HepG2 (cell line): ENCODE results near the gene NMT2. TPM values are rescaled to one million over a fixed set of nuclear protein-coding genes. Genes with fewer than 3 reads are reported as not detected.

Experiments
- ATAC-seq: fragments of 200-7000 bp; cut with Tn5 transposase; 3 replicates; pipeline ENCODE4 v1.9.1; 2020; ENCODE audit warnings: mild to moderate bottlenecking, moderate library complexity
- BruUV-seq: library from RNA; stranded (reverse); fragments of 400-500 nt; replicated peaks from 2 replicates; lab custom pipeline; 2021; lab: Mats Ljungman, UMichigan
- CTCF ChIA-PET: fragments of 300-600 bp; formaldehyde crosslinking; extraction: SDS; loops from one replicate; lab custom pipeline; 2021; ENCODE audit warnings: low total read pairs, inconsistent platforms, low intra/inter-chr PET ratio; lab: Yijun Ruan, JAX
- POLR2A ChIA-PET: fragments of 350-600 bp; sonication (Branson Sonifier 250); formaldehyde crosslinking; loops from one replicate; lab custom pipeline; 2020; ENCODE audit warnings: antibody characterized with exemption, inconsistent platforms; lab: Yijun Ruan, JAX
- DNase-seq: peaks from one replicate; pipeline ENCODE4 v3.0.0-alpha.2; 2015; ENCODE audit warnings: low spot score
- FAIRE-seq: peaks from 3 replicates; lab custom pipeline; 2011; peaks lifted over from hg19 to GRCh38; lab: Jason Lieb, UNC
- H2AFZ ChIP-seq: one replicate; pipeline ENCODE4 v1.6.1; 2011; ENCODE audit warnings: low read length, inconsistent platforms
- H3K27ac ChIP-seq: fragments of 300-600 bp; 3 replicates; pipeline ENCODE4 v1.8.0; 2011; ENCODE audit warnings: mixed run types, mild to moderate bottlenecking, mixed read lengths, low read length, inconsistent platforms; ENCODE audit not compliant: insufficient read depth; ENCODE audit errors: extremely low read length
- H3K27me3 ChIP-seq, 2 experiments: fragments of 200-600 bp in 1 of 2; 2 replicates in 1 of 2; 3 replicates in 1 of 2; pipeline versions ENCODE4 v1.6.0 to v1.8.0; 2011; ENCODE audit warnings: low read length in 2 of 2, mild to moderate bottlenecking in 2 of 2, moderate library complexity in 2 of 2, inconsistent platforms in 1 of 2; ENCODE audit not compliant: insufficient read depth in 2 of 2, control insufficient read depth in 1 of 2
- H3K36me3 ChIP-seq, 2 experiments: fragments of 200-600 bp in 1 of 2; replicated peaks in 1 of 2; 2 replicates in 1 of 2; 3 replicates in 1 of 2; pipeline versions ENCODE4 v1.5.1 to v1.8.0; 2011; ENCODE audit warnings: low read length in 2 of 2, inconsistent platforms in 1 of 2; ENCODE audit not compliant: insufficient read depth in 2 of 2, control insufficient read depth in 1 of 2
- H3K4me1 ChIP-seq: 2 replicates; pipeline ENCODE4 v1.5.1; 2012; ENCODE audit warnings: low read length, inconsistent platforms; ENCODE audit not compliant: insufficient read depth
- H3K4me2 ChIP-seq: 2 replicates; pipeline ENCODE4 v1.6.0; 2011; ENCODE audit warnings: low read depth, low read length, inconsistent platforms
- H3K4me3 ChIP-seq, 3 experiments: fragments of 200-600 bp in 1 of 3; sonication (generic), shearing (Covaris generic) in 1 of 3; replicated peaks in 1 of 3; 2 replicates each; pipeline ENCODE4 v1.5.1; 2011 to 2016; ENCODE audit warnings: low read length in 3 of 3, inconsistent platforms in 2 of 3, low read depth in 2 of 3, mild to moderate bottlenecking in 2 of 3, control low read depth in 1 of 3, mixed read lengths in 1 of 3; ENCODE audit not compliant: insufficient read depth in 1 of 3
- H3K79me2 ChIP-seq: one replicate; pipeline ENCODE4 v1.6.1; 2011; ENCODE audit warnings: low read length, inconsistent platforms; ENCODE audit not compliant: insufficient read depth
- H3K9ac ChIP-seq: 2 replicates; pipeline ENCODE4 v1.6.0; 2011; ENCODE audit warnings: mild to moderate bottlenecking, low read depth, low read length, inconsistent platforms; ENCODE audit not compliant: insufficient read depth
- H3K9me3 ChIP-seq: 2 replicates; pipeline ENCODE4 v1.5.1; 2012; ENCODE audit warnings: mild to moderate bottlenecking, low read length
- H4K20me1 ChIP-seq: 2 replicates; pipeline ENCODE4 v1.6.0; 2011; ENCODE audit warnings: inconsistent platforms, mild to moderate bottlenecking, low read length, moderate library complexity; ENCODE audit not compliant: insufficient read depth
- ATF4 ChIP-seq, 2 experiments: fragments of 450-650 bp in 1 of 2; sonication (generic) in 1 of 2; formaldehyde crosslinking; IDR thresholded peaks; 2 replicates each; pipeline versions ENCODE4 v1.5.0 to v1.8.0; 2020 to 2022; ENCODE audit warnings: mild to moderate bottlenecking in 1 of 2, missing genetic modification reagents in 1 of 2
- ERF ChIP-seq: IDR thresholded peaks from 2 replicates; pipeline ENCODE4 v1.6.1; 2018; ENCODE audit warnings: missing biosample characterization, missing genetic modification reagents
- FOXK2 ChIP-seq: fragments of 450-650 bp; IDR thresholded peaks from 2 replicates; pipeline ENCODE4 v1.6.1; 2016
- HDAC2 ChIP-seq: sonication (generic); formaldehyde crosslinking; IDR thresholded peaks from 2 replicates; pipeline ENCODE4 v1.4.0; 2020; ENCODE audit warnings: missing genetic modification reagents
- HNF1B ChIP-seq: sonication (generic); formaldehyde crosslinking; IDR thresholded peaks from 2 replicates; pipeline ENCODE4 v1.5.1; 2020; ENCODE audit warnings: mild to moderate bottlenecking, moderate library complexity, missing genetic modification reagents
- KMT2B ChIP-seq: IDR thresholded peaks from 2 replicates; pipeline ENCODE4 v1.6.1; 2016; ENCODE audit warnings: missing genetic modification reagents, missing compliant biosample characterization
- PATZ1 ChIP-seq: sonication (generic); formaldehyde crosslinking; IDR thresholded peaks from 2 replicates; pipeline ENCODE4 v1.4.0; 2020; ENCODE audit warnings: missing genetic modification reagents
- PITX1 ChIP-seq: sonication (generic); formaldehyde crosslinking; IDR thresholded peaks from 2 replicates; pipeline ENCODE4 v1.5.1; 2020; ENCODE audit warnings: mild to moderate bottlenecking, missing genetic modification reagents
- PRDM10 ChIP-seq: sonication (generic); formaldehyde crosslinking; IDR thresholded peaks from 2 replicates; pipeline ENCODE4 v1.4.0; 2020; ENCODE audit warnings: low read depth, missing genetic modification reagents
- SPEN ChIP-seq: sonication (generic); formaldehyde crosslinking; IDR thresholded peaks from 2 replicates; pipeline ENCODE4 v1.5.1; 2020; ENCODE audit warnings: low read depth, mild to moderate bottlenecking, missing genetic modification reagents
- SRY ChIP-seq: sonication (generic); formaldehyde crosslinking; IDR thresholded peaks from 2 replicates; pipeline ENCODE4 v1.8.0; 2022; ENCODE audit warnings: mild to moderate bottlenecking, missing genetic modification reagents
- TEAD3 ChIP-seq: optimal IDR thresholded peaks from 2 replicates; pipeline ENCODE3; 2016; ENCODE audit warnings: borderline replicate concordance
- ZNF331 ChIP-seq: sonication (generic); formaldehyde crosslinking; IDR thresholded peaks from 2 replicates; pipeline ENCODE4 v1.4.0; 2020; ENCODE audit warnings: missing genetic modification reagents
- ZNF44 ChIP-seq: sonication (generic); formaldehyde crosslinking; IDR thresholded peaks from 2 replicates; pipeline ENCODE4 v1.5.1; 2020; ENCODE audit warnings: mild to moderate bottlenecking, missing genetic modification reagents
- ZNF839 ChIP-seq: sonication (generic); formaldehyde crosslinking; IDR thresholded peaks from 2 replicates; pipeline ENCODE4 v1.4.0; 2020; ENCODE audit warnings: missing genetic modification reagents, mild to moderate bottlenecking, borderline replicate concordance
- ZSCAN9 ChIP-seq: IDR thresholded peaks from 2 replicates; pipeline ENCODE4 v1.6.1; 2016; ENCODE audit warnings: borderline replicate concordance
- WGBS: methylation state at CpG from one replicate; pipeline ENCODE4 v1.1.6; 2017; ENCODE audit warnings: low lambda C conversion rate; 5-methylcytosine and 5-hydroxymethylcytosine counted together
- in situ Hi-C: cut with HindIII; loops from 2 replicates; pipeline ENCODE4 v1.10.0; 2017; ENCODE audit warnings: low pct_unique_long_range_greater_than_20kb; ENCODE audit not compliant: extremely low pct_ligation_motif_present
- intact Hi-C: fragments of 100-400 bp; cut with micrococcal nuclease; formaldehyde crosslinking; loops from one replicate; pipeline ENCODE4 v1.10.0; 2022; ENCODE audit not compliant: unreplicated experiment
- polyA plus RNA-seq, 8 experiments: library from polyadenylated mRNA; depleted of rRNA in 3 of 8; stranded (reverse) in 7 of 8; unstranded in 1 of 8; fragments of >200 nt; fragmentation: Illumina TruSeq in 4 of 8; extraction: Trizol in 4 of 8; gene quantifications; 2 replicates each; pipeline versions ENCODE4 v1.2.1 to v1.2.3, GENCODE V29; 2011 to 2016; ENCODE audit warnings: low read depth in 4 of 8, missing spikeins in 1 of 8, mixed read lengths in 1 of 8; ENCODE audit not compliant: insufficient read depth in 1 of 8
- total RNA-seq, 5 experiments: library from RNA; depleted of rRNA; stranded (reverse); fragments of >200 nt; fragmentation: Illumina TruSeq; extraction: Trizol; gene quantifications; 2 replicates each; pipeline ENCODE4 v1.2.3, GENCODE V29; 2016; ENCODE audit warnings: low read depth in 1 of 5

Gene NMT2
- total and polyA plus RNA-seq, 2 of the 13 experiments (the other 11 are each of a cell fraction or from before 2014, with no cell fraction given), result 10.1 to 23.8 TPM

GRCh38 chr10:15209827-15210509, 41.5 kb upstream of the NMT2 start:
- in situ Hi-C loops (no loop called here), intact Hi-C loops (loop anchor here (1.0 to 2.0 kb wide), 2 partner anchors 163 to 209 kb away; no protein-coding TSS in a partner anchor)
- Histone ChIP-seq H3K9me3 (no peaks in the 10 kb centered on the region), H3K4me2 (no peak overlapping the region), H3K9ac (no peak overlapping the region), H3K27me3 (no peaks in the 10 kb centered on the region), H4K20me1 (no peaks in the 10 kb centered on the region), H3K27ac (no peak overlapping the region), H2AFZ (no peak overlapping the region), H3K79me2 (no peaks in the 10 kb centered on the region), H3K4me1 (no peaks in the 10 kb centered on the region), H3K36me3 (peaks cover 16 to 34% of the 10 kb centered on the region in 2 experiments; a peak in 4 of 5 replicates), H3K4me3 (no peak overlapping the region)
- ChIA-PET CTCF (interaction anchor here (1.6 to 2.4 kb wide), 3 partner anchors 42 to 209 kb away, joined by 5 to 16 read pairs (median 5); partner anchors contain the start of genes FAM171A1 and NMT2), POLR2A (no interaction called here)
- WGBS, result 47% methylated on average over 10 of the region's 14 CpGs
- ATAC-seq (peak; percentile 95), FAIRE-seq (peak; percentile 90), DNase-seq (peak; percentile 69)
- BruUV-seq, result no TSS peak
- TF ChIP-seq KMT2B (no peak), ZNF44 (CRISPR knock-in tag) (peak; percentile 72; the same call in 1 of the 2 replicates), SRY (CRISPR knock-in tag) (no peak), ZNF839 (CRISPR knock-in tag) (0 out of 2 replicates have a peak, but pooled peaks have one; percentile 33), ERF (CRISPR knock-in tag) (peak; percentile 28; the same call in 1 of the 2 replicates), HNF1B (no peak), PRDM10 (CRISPR knock-in tag) (no peak), TEAD3 (peak; percentile 35), ZSCAN9 (CRISPR knock-in tag) (no peak), PATZ1 (CRISPR knock-in tag) (peak; percentile 16; the same call in 1 of the 2 replicates), PITX1 (CRISPR knock-in tag) (0 out of 2 replicates have a peak, but pooled peaks have one; percentile 35), ATF4 (CRISPR knock-in tag; IDR thresholded peaks at IDR 0.05) (0 out of 4 replicates have a peak, but pooled peaks of 1 of the 2 experiments have one; percentile 13), ZNF331 (CRISPR knock-in tag) (0 out of 2 replicates have a peak, but pooled peaks have one; percentile 14), FOXK2 (no peak), SPEN (CRISPR knock-in tag) (0 out of 2 replicates have a peak, but pooled peaks have one; percentile 27), HDAC2 (no peak)
